ENCODE data around the gene TEAD4. TPM values are rescaled to one million over a fixed set of nuclear protein-coding genes. Genes with fewer than 3 reads are reported as not detected.

TEAD4 gene
- total RNA-seq, 2 donors from 2014 or later: 10.7 to 15.8 TPM

GRCh38 chr12:3045989-3046388, 86.8 kb downstream of the TEAD4 start:
- DNase-seq: no peak

GRCh38 chr12:3046441-3047200, 87.4 kb downstream of the TEAD4 start:
- Histone ChIP-seq H3K4me3 (no peak overlapping the region), H3K9ac (ENCODE audit: low read depth in 2 of 2, low read length in 2 of 2) (no peak overlapping the region), H3K9me3 (no peaks in the 10 kb centered on the region), H3K27me3 (no peaks in the 10 kb centered on the region), H3K36me3 (no peaks in the 10 kb centered on the region), H3K4me1 (no peaks in the 10 kb centered on the region), H3K27ac (no peak overlapping the region)
- intact Hi-C loops (cut with DNase I): no loop called here
- DNase-seq: no peak
- no peak for TF ChIP-seq CTCF (IDR thresholded peaks at IDR 0.05)

More at GRCh38 chr12:3045989-3046388, 86.8 kb downstream of the TEAD4 start:
- H3K27me3 ChIP-seq: no peaks in the 10 kb centered on the region
- TF ChIP-seq CTCF (IDR thresholded peaks at IDR 0.05): no peak
- no peaks in the 10 kb centered on the region for H3K4me1 ChIP-seq
- H3K9me3 ChIP-seq: no peaks in the 10 kb centered on the region
- intact Hi-C loops (cut with DNase I): no loop called here
- no peak overlapping the region for H3K9ac ChIP-seq (ENCODE audit: low read depth in 2 of 2, low read length in 2 of 2)
- H3K4me3 ChIP-seq: no peak overlapping the region
- no peaks in the 10 kb centered on the region for H3K36me3 ChIP-seq
- no peak overlapping the region for H3K27ac ChIP-seq

- Histone ChIP-seq H3K27me3 (no peaks in the 10 kb centered on the region), H3K36me3 (no peaks in the 10 kb centered on the region), H3K4me1 (no peaks in the 10 kb centered on the region), H3K9me3 (no peaks in the 10 kb centered on the region), H3K9ac (ENCODE audit: low read depth in 2 of 2, low read length in 2 of 2) (no peak overlapping the region), H3K27ac (no peak overlapping the region), H3K4me3 (no peak overlapping the region)
- no peak for DNase-seq
- TF ChIP-seq CTCF (IDR thresholded peaks at IDR 0.05): no peak
- intact Hi-C loops (cut with DNase I): no loop called here
Measured at GRCh38 chr12:3047961-3048360, 88.8 kb downstream of the TEAD4 start.

GRCh38 chr12:3048540-3048939, 89.3 kb downstream of the TEAD4 start:
- no peak overlapping the region for H3K4me3 ChIP-seq
- H3K27ac ChIP-seq: no peak overlapping the region
- intact Hi-C loops (cut with DNase I): no loop called here
- no peaks in the 10 kb centered on the region for H3K36me3 ChIP-seq
- DNase-seq: no peak
- no peaks in the 10 kb centered on the region for H3K9me3 ChIP-seq
- no peak for TF ChIP-seq CTCF (IDR thresholded peaks at IDR 0.05)
- no peaks in the 10 kb centered on the region for H3K27me3 ChIP-seq
- no peak overlapping the region for H3K9ac ChIP-seq (ENCODE audit: low read depth in 2 of 2, low read length in 2 of 2)
- H3K4me1 ChIP-seq: no peaks in the 10 kb centered on the region

- Histone ChIP-seq H3K27me3 (no peaks in the 10 kb centered on the region), H3K36me3 (no peaks in the 10 kb centered on the region), H3K4me3 (no peak overlapping the region), H3K9ac (ENCODE audit: low read depth in 2 of 2, low read length in 2 of 2) (no peak overlapping the region), H3K9me3 (no peaks in the 10 kb centered on the region), H3K27ac (no peak overlapping the region), H3K4me1 (no peaks in the 10 kb centered on the region)
- intact Hi-C loops (cut with DNase I): no loop called here
- TF ChIP-seq CTCF (IDR thresholded peaks at IDR 0.05): no peak
- DNase-seq: no peak
Measured at GRCh38 chr12:3049176-3049575, 90.0 kb downstream of the TEAD4 start.
